Osteoblast (primary cell): ENCODE measurements around the gene PDE6G. TPM values are rescaled to one million over a fixed set of nuclear protein-coding genes. Genes with fewer than 3 reads are reported as not detected.

Source experiments
- DNase-seq: peaks from one replicate; pipeline ENCODE4 v3.0.0; 2011; ENCODE audit warnings: low spot score, mixed read lengths; ENCODE audit not compliant: insufficient read length; ENCODE audit errors: missing footprints
- H2AFZ ChIP-seq: 2 replicates; pipeline ENCODE4 v1.6.0; 2011; ENCODE audit warnings: mild to moderate bottlenecking, low read length
- H3K27ac ChIP-seq: 2 replicates; pipeline ENCODE4 v1.5.1; 2011; ENCODE audit warnings: mild to moderate bottlenecking, low read depth, low read length, moderate library complexity
- H3K27me3 ChIP-seq: 2 replicates; pipeline ENCODE4 v1.6.0; 2012; ENCODE audit warnings: mild to moderate bottlenecking, control low read depth, inconsistent platforms, low read length, moderate library complexity; ENCODE audit not compliant: insufficient read depth
- H3K36me3 ChIP-seq: 2 replicates; pipeline ENCODE4 v1.5.1; 2011; ENCODE audit warnings: mild to moderate bottlenecking, low read length, control low read depth, moderate library complexity; ENCODE audit not compliant: insufficient read depth
- H3K4me1 ChIP-seq: 2 replicates; pipeline ENCODE4 v1.5.1; 2011; ENCODE audit warnings: mild to moderate bottlenecking, low read length, control low read depth, moderate library complexity; ENCODE audit not compliant: insufficient read depth
- H3K4me2 ChIP-seq: 2 replicates; pipeline ENCODE4 v1.6.0; 2011; ENCODE audit warnings: mild to moderate bottlenecking, low read length; ENCODE audit not compliant: insufficient read depth
- H3K4me3 ChIP-seq: fragments of 200-600 bp; sonication (generic); 3 replicates; pipeline ENCODE4 v1.5.1; 2012; ENCODE audit warnings: mild to moderate bottlenecking, low read length, inconsistent platforms; ENCODE audit not compliant: insufficient read depth
- H3K79me2 ChIP-seq: 2 replicates; pipeline ENCODE4 v1.6.0; 2012; ENCODE audit warnings: mild to moderate bottlenecking, low read length, control low read depth, inconsistent platforms; ENCODE audit not compliant: insufficient read depth
- H3K9me3 ChIP-seq: 2 replicates; pipeline ENCODE4 v1.5.1; 2011; ENCODE audit warnings: low read depth, low read length, control low read depth
- H4K20me1 ChIP-seq: 2 replicates; pipeline ENCODE4 v1.6.0; 2012; ENCODE audit warnings: mild to moderate bottlenecking, low read length, control low read depth; ENCODE audit not compliant: insufficient read depth
- CTCF ChIP-seq: IDR thresholded peaks from 2 replicates; pipeline ENCODE4 v1.5.1; 2011; ENCODE audit warnings: mild to moderate bottlenecking, low read depth, low read length, moderate library complexity; ENCODE audit errors: extremely low read depth
- total RNA-seq: library from RNA; depleted of rRNA; stranded (reverse); fragments of >200 nt; gene quantifications from 2 replicates; pipeline ENCODE4 v1.2.3, GENCODE V29; 2012

Gene PDE6G
- total RNA-seq, 1 donor, result not detected

- peaks cover 34% of the 10 kb centered on the region for H3K4me1 ChIP-seq
- H4K20me1 ChIP-seq, result peaks cover 51% of the 10 kb centered on the region
- no peaks in the 10 kb centered on the region for H3K9me3 ChIP-seq
- TF ChIP-seq CTCF, result no peak
- peaks cover 84% of the 10 kb centered on the region for H3K79me2 ChIP-seq
- no peaks in the 10 kb centered on the region for H3K27me3 ChIP-seq
- H3K36me3 ChIP-seq, result peaks cover 65% of the 10 kb centered on the region
- H3K27ac ChIP-seq, result no peak overlapping the region
- H3K4me2 ChIP-seq, result no peak overlapping the region
- DNase-seq, result no peak
- H2AFZ ChIP-seq, result no peak overlapping the region
- no peak overlapping the region for H3K4me3 ChIP-seq
These were observed 44.0 kb downstream of the PDE6G start for GRCh38 chr17:81612172-81612970.

GRCh38 chr17:81609541-81610311, 46.6 kb downstream of the PDE6G start:
- Histone ChIP-seq H3K4me2 (no peak overlapping the region), H3K36me3 (peaks cover 73% of the 10 kb centered on the region), H3K27me3 (no peaks in the 10 kb centered on the region), H3K4me1 (peaks cover 27% of the 10 kb centered on the region), H3K79me2 (peaks cover 78% of the 10 kb centered on the region), H2AFZ (no peak overlapping the region), H3K27ac (no peak overlapping the region), H4K20me1 (peaks cover 38% of the 10 kb centered on the region), H3K9me3 (no peaks in the 10 kb centered on the region), H3K4me3 (no peak overlapping the region)
- no peak for TF ChIP-seq CTCF
- no peak for DNase-seq

GRCh38 chr17:81608605-81609004, 47.7 kb downstream of the PDE6G start:
- peak overlapping the region; percentile 64 for H3K27ac ChIP-seq
- H3K4me2 ChIP-seq, result no peak overlapping the region
- no peak overlapping the region for H3K4me3 ChIP-seq
- no peaks in the 10 kb centered on the region for H3K27me3 ChIP-seq
- H2AFZ ChIP-seq, result no peak overlapping the region
- H3K79me2 ChIP-seq, result peaks cover 78% of the 10 kb centered on the region
- H4K20me1 ChIP-seq, result peaks cover 36% of the 10 kb centered on the region
- peaks cover 16% of the 10 kb centered on the region for H3K4me1 ChIP-seq
- TF ChIP-seq CTCF, result no peak
- peaks cover 83% of the 10 kb centered on the region for H3K36me3 ChIP-seq
- DNase-seq, result no peak
- H3K9me3 ChIP-seq, result no peaks in the 10 kb centered on the region

GRCh38 chr17:81608082-81608481, 48.3 kb downstream of the PDE6G start:
- H3K36me3 ChIP-seq, result peaks cover 82% of the 10 kb centered on the region

More at GRCh38 chr17:81608082-81608481, 48.3 kb downstream of the PDE6G start:
- no peak for TF ChIP-seq CTCF
- H2AFZ ChIP-seq, result no peak overlapping the region
- H3K4me2 ChIP-seq, result peak overlapping the region; percentile 7
- H4K20me1 ChIP-seq, result peaks cover 36% of the 10 kb centered on the region
- peak overlapping the region; percentile 64 for H3K27ac ChIP-seq
- peaks cover 75% of the 10 kb centered on the region for H3K79me2 ChIP-seq
- no peak overlapping the region for H3K4me3 ChIP-seq
- no peaks in the 10 kb centered on the region for H3K27me3 ChIP-seq
- H3K4me1 ChIP-seq, result peaks cover 16% of the 10 kb centered on the region
- DNase-seq, result no peak
- H3K9me3 ChIP-seq, result no peaks in the 10 kb centered on the region
